NCI-H1092 treated with DMSO at 0.1 percent for 48 hours (cell line): ENCODE results near the gene BOD1L2.

Experiments
- DNase-seq: peaks from one replicate; lab custom pipeline; 2025; lab: John Stamatoyannopoulos, UW

Gene BOD1L2

GRCh38 chr18:57150081-57150480 lies 3.2 kb downstream of the BOD1L2 start:
- no peak for DNase-seq

- peak; percentile 64 for DNase-seq
These were observed 3.9 kb downstream of the BOD1L2 start for GRCh38 chr18:57150828-57151227.

GRCh38 chr18:57154191-57154830 lies 7.4 kb downstream of the BOD1L2 start:
- DNase-seq: no peak

GRCh38 chr18:57164401-57164800 lies 17.5 kb downstream of the BOD1L2 start:
- no peak for DNase-seq

- DNase-seq: no peak
These were observed 20.9 kb downstream of the BOD1L2 start for GRCh38 chr18:57167617-57168308.

- no peak for DNase-seq
These were observed 24.1 kb downstream of the BOD1L2 start for GRCh38 chr18:57171026-57171425.

GRCh38 chr18:57175532-57175931 lies 28.6 kb downstream of the BOD1L2 start:
- DNase-seq: no peak

GRCh38 chr18:57185434-57185833 lies 38.5 kb downstream of the BOD1L2 start:
- DNase-seq: no peak

- DNase-seq: no peak
These were observed 42.1 kb downstream of the BOD1L2 start for GRCh38 chr18:57188851-57189557.

GRCh38 chr18:57190026-57190425 lies 43.1 kb downstream of the BOD1L2 start:
- no peak for DNase-seq

- DNase-seq: no peak
These were observed 47.2 kb downstream of the BOD1L2 start for GRCh38 chr18:57194070-57194469.

GRCh38 chr18:57194622-57195021 lies 47.7 kb downstream of the BOD1L2 start:
- no peak for DNase-seq

- DNase-seq: no peak
These were observed 48.5 kb downstream of the BOD1L2 start for GRCh38 chr18:57195341-57195740.

GRCh38 chr18:57197261-57197660 lies 50.4 kb downstream of the BOD1L2 start:
- peak; percentile 12 for DNase-seq

- no peak for DNase-seq
These were observed 51.2 kb downstream of the BOD1L2 start for GRCh38 chr18:57198073-57198472.
